Adipose tissue (tissue), 3 donors: Measurements from ENCODE around the gene P3H2. TPM values are rescaled to one million over a fixed set of nuclear protein-coding genes. Genes with fewer than 3 reads are reported as not detected.

Experiments used
- H3K27ac ChIP-seq: one replicate; pipeline ENCODE4 v1.5.1; 2013; ENCODE audit warnings: low read depth, low read length
- WGBS, 3 donors: extraction: QIAGEN DNeasy Blood & Tissue Kit; methylation state at CpG; one replicate each; pipeline ENCODE4 v1.1.7; 2013; 5-methylcytosine and 5-hydroxymethylcytosine counted together
- polyA plus RNA-seq, 3 donors: library from polyadenylated mRNA; stranded (reverse); fragments of 200-250 nt; gene quantifications; one replicate each; pipeline ENCODE4 v1.2.3, GENCODE V29; 2013
- donor health status: healthy with polysubstance abuse.
- donor health status: Bipolar disorder and iron deficiency.
- donor health status: healthy.

The P3H2 gene
- polyA plus RNA-seq, 3 donors = 1.2 to 3.6 (median 3.5) TPM

GRCh38 chr3:190040145-190040544 is 80.6 kb downstream of the P3H2 start:
- WGBS, 3 donors = 53 to 79% (median 71%) methylated on average over 5 of the region's 5 CpGs
- no peak overlapping the region for H3K27ac ChIP-seq

DNA sequence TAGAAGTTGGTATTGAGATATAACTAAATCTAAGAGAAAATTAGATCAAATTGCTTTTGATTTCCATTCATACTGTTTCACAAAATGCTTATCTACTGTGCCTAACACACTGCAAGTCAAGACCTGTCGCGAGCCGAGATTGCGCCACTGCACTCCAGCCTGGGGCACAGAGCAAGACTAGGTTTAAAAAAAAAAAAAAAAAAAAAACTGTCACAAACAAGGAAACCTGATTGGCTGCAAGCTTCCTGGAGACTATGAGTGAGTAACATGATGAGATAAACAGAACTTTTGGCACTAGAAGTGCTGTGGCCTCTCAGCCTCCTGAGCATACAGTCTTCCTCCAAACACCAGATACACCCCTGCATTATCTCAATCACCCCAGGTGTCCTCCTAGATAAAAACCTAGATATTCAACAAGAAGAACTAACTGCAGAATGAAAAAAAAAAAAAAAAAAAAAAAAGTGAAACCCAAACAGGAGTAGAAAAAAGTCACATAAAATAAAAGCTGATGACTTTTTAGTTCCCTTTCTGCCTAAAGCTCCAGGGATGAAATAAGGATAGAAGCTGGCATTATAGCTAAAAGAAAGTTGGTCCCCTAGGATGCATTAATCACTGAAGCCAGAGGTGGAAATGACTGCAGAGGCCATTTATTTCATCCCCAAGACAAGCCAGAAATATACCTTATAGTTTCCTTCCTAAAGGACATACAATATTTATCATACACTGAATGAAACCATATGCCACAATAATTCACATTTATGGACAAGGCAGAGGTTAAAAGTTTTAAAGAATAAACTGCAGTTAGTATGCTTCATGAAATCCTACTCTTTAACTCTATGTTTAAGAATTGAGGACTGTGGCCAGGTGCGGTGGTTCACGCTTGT is 82.4 kb downstream of the P3H2 start:
- 47 to 60% (median 53%) methylated on average over 6 of the region's 6 CpGs for WGBS, 3 donors

DNA sequence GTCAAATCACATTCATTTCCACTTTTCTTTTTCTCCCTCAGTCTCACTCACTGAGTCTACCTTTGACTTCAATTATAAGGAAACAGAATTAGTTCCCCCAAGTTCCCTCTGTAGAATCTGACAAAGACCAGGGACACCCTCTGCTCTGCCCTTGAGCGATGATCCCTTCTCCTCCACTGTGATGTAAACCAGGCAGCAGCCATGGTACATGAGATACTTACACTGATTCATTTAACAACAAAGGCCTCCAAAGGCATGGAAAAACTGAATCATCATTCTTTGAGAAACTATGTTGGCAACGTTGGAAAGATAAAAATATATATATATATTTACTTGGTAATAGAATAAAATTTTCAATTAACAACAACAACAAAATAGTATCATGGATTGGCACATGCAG is 84.1 kb downstream of the P3H2 start:
- H3K27ac ChIP-seq = no peak overlapping the region
- WGBS, 3 donors = 66 to 76% (median 69%) methylated on average over 2 of the region's 2 CpGs

More for the DNA sequence above, 82.4 kb downstream of the P3H2 start:
- no peak overlapping the region for H3K27ac ChIP-seq

- 83 to 96% (median 95%) methylated on average over 3 of the region's 3 CpGs for WGBS, 3 donors
- no peak overlapping the region for H3K27ac ChIP-seq
Measured at GRCh38 chr3:190034446-190034845, 86.3 kb downstream of the P3H2 start.

DNA sequence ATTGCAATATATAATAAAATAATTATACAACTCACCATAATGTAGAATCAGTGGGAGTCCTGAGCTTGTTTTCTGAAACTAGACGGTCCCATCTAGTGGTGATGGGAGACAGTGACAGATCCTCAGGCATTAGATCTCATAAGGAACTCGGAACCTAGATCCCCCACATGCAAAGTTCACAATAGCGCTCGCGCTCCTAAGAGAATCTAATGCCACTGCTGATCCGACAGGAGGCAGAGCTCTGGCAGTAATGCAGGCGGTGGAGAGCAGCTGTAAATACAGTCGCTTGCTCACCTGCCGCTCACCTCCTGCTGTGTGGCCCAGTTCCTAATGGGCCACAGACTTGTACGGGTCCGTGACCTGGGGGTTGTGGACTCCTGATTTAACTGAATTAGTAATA is 87.8 kb downstream of the P3H2 start:
- H3K27ac ChIP-seq = no peak overlapping the region
- WGBS, 3 donors = 84 to 89% (median 88%) methylated on average over 11 of the region's 11 CpGs

- 43 to 47% (median 43%) methylated on average over 1 of the region's 1 CpG for WGBS, 3 donors
- H3K27ac ChIP-seq = no peak overlapping the region
Measured at GRCh38 chr3:190031887-190032752, 88.6 kb downstream of the P3H2 start.

GRCh38 chr3:190027116-190027515 is 93.6 kb downstream of the P3H2 start:
- WGBS, 3 donors = 86 to 97% (median 94%) methylated on average over 3 of the region's 3 CpGs
- H3K27ac ChIP-seq = no peak overlapping the region

DNA sequence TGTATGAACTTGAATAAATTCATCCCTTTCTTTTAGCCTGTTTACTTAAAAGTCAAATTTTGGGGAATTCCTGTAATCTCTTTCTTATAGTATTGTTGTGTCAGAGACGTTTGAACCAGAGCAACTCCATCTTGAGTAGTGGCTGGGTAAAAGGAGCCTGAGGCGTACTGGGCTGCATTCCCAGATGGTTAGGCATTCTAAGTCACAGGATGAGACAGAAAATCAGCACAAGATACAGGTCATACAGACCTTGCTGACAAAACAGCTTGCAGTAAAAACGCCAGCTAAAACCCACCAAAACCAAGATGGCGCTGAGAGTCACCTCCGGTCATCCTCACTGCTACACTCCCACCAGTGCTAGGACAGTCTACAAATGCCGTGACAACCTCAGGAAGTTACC is 94.5 kb downstream of the P3H2 start:
- WGBS, 3 donors = 86 to 93% (median 91%) methylated on average over 6 of the region's 6 CpGs
- no peak overlapping the region for H3K27ac ChIP-seq

DNA sequence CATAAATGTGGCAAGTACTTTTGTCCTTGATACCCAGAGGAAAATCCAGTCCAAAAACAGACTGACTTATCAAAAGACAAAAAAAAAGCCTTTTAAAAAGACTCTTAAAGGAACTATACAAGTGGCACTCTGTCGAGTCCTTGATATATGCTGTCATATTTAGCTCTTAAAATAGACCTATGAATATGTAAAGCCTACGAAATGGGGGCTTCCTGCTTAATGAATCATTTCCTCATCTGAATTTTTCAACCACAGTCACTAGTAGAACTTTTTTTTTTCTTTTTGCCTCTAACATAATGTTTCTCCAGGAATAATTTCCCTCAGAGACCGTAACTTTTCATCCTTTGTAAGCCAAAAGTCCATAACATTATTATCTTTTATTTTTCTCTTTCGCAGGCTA is 95.8 kb downstream of the P3H2 start:
- WGBS, 3 donors = 47 to 58% (median 55%) methylated on average over 4 of the region's 4 CpGs
- no peak overlapping the region for H3K27ac ChIP-seq

DNA sequence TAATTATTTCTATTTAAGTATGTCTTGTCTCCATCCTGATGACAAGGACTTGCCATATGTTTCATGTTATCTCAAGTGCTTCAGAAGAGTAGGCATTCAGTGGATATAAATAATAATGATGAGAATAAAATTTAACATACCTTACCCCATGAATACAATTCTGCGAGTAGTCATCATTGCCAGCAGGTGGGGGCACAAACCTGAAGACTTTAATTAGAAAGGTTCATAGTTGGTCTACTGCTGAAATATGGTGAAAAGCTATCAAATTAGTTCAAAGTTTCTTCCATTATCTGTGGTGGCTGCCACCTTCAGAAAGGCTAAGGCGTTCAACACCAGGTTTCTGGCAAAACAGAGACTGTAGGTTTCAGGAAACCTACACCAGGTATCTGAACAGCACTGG is 100.9 kb downstream of the P3H2 start:
- WGBS, 3 donors = 50 to 71% methylated on average over 2 of the region's 2 CpGs; no CpG with 5 or more reads in 1 of the 3 donors
- H3K27ac ChIP-seq = no peak overlapping the region

GRCh38 chr3:190019006-190019405 is 101.7 kb downstream of the P3H2 start:
- H3K27ac ChIP-seq = no peak overlapping the region
- 74 to 83% (median 77%) methylated on average over 2 of the region's 2 CpGs for WGBS, 3 donors

GRCh38 chr3:190018460-190018859 is 102.2 kb downstream of the P3H2 start:
- 89 to 91% (median 89%) methylated on average over 1 of the region's 1 CpG for WGBS, 3 donors

DNA sequence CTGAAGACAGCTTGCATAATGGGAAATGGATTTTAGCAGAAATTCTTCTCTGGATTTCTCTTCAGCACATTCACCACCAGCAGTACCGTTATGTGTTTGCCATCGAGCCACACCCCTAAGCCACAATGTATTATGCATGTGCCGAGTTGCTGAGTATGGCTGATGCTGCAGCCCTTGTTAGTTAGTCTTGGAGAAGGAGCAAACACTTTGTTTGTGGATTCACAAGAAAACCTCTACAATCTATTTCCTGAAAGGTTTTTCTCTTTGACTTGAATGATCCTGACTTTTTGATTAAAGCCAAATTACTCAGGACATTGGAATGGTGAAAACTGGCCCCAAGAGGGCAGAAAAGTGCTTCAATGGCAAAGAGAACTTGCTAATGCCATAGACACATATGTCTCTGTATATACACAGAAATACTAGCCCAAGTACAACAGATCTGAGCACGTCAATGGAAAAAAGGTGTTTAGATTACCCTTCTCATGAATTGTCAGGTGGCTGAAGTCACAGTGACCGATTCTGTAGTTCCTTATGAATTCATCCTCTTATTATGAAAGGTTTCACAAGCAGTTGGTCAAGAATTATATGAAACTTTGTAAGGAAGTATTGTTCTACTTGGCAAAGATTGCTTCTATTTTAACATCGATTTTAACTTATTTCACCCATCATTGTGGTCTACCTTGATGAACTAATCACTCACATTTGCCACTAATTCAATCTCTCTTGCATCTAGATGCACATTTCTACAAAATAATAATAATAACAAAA is 103.0 kb downstream of the P3H2 start:
- H3K27ac ChIP-seq = no peak overlapping the region
- 50 to 60% (median 59%) methylated on average over 6 of the region's 6 CpGs for WGBS, 3 donors

More at GRCh38 chr3:190018460-190018859, 102.2 kb downstream of the P3H2 start:
- no peak overlapping the region for H3K27ac ChIP-seq

DNA sequence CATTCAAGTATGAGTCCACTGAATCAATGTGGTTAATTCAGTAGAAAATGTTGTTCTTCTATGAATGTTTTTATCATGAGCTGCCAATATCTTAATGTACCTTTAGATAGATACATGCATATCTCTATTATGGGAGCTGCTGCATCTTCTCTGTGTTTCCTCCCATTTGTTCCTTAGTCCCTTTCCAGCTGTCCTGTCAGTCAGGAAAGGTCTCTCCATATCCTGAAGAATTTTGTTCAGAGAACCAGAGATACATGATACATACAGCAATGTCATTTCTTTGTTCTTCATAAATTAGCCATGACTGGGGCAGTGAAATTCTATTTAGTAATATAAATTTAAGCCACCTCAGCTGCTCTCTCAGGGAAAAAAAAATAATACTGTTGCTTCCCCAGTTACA is 103.7 kb downstream of the P3H2 start:
- H3K27ac ChIP-seq = no peak overlapping the region

DNA sequence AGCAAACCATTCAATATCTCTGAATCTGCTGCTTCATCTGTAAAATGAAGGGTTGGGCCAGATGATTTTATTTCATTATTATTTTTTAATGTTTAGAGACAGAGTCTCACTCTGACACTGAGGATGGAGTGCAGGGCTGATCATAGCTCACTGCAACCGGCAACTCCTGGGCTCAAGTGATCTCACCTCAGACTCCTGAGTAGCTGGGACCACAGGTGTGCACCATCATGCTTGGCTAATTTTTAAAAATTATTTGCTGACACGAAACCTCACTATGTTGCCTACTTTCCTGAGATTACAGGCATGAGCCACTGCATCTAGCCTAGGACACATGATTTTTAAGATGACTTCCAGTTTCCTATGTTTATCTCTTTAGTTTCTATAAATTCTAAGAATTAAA is 105.8 kb downstream of the P3H2 start:
- WGBS, 3 donors = 63 to 94% (median 87%) methylated on average over 2 of the region's 2 CpGs
- H3K27ac ChIP-seq = no peak overlapping the region

DNA sequence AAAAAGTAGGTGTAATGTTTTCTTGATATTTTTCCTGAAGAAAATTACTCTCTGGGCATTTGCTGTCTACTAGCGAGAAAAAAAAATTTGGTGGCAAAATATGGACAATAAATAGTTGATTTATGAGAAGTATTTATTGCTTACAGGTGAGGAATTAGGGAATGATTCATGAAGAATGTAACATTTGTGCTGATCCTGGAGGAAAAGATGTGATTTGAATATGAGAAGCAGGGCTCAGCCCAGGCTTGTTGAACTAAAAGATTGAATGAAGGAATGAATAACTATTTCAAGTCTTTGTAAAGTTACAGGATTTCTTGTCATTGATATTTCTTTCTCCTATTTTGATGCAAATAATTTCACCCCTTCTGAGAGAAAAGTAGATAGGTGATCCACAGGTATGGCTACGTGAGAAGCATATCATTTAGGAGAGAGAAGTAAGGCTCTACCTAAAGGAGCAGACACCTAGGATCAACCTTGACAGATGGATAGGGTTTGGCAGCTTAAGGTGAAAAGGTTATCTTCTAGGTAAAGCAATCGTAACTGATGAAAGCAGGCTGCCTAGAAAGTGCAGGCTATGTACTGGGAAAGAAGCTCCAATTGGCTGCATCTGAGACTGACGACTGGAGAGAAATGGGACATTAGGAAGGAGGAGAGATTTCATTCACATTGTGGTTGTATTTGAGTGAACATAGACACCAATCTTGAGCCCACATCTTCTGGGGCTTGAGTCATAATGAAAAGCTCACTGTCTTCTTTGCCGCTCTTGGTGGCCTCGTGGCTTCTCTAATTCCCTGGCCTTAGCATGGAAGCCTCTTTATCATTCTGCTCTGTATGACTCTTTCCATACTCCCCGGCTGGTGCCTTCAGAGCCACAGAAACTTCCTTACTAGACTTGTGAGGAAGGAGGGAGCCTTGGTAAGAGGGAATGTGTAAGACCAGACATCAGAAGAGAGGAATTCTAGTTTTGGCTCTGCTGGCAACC is 106.5 kb downstream of the P3H2 start:
- no peak overlapping the region for H3K27ac ChIP-seq
- WGBS, 3 donors = 49 to 89% (median 83%) methylated on average over 7 of the region's 7 CpGs

DNA sequence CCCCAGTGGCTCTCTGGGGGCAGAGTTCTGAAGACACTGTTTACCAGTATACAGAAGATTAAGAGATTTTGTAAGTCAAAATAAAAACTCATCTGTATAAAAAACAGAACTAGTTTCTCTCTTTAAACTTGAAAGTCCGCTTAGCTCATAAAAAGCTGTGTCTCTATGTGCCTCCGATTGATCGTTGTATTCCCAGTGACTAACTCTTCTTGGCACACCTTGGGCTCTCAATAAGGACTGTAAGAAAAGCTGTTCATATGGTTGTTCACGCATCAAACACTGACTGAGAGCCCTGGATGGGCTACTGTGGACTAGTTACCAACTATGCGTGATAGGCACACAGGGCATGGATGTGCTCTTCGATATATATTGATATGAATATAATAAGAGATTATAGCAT is 107.9 kb downstream of the P3H2 start:
- 81 to 92% (median 90%) methylated on average over 6 of the region's 6 CpGs for WGBS, 3 donors
- no peak overlapping the region for H3K27ac ChIP-seq
